Body of pancreas (tissue), 4 donors: ENCODE results near the gene FMNL2.

ENCODE experiments used
- POLR2A ChIP-seq, 3 donors: fragments of 450-650 bp; IDR thresholded peaks; one replicate each; pipeline ENCODE4 v1.6.1; 2016; ENCODE audit warnings: antibody characterized with exemption in 3 of 3, mild to moderate bottlenecking in 2 of 3
- TF ChIP-seq, protein P1 (sequence below), 7 experiments: fragments of 450-650 bp in 4 of 7; fragments of 200-600 bp in 3 of 7; sonication (generic) in 3 of 7; IDR thresholded peaks; one replicate each; pipeline ENCODE4 v1.5.1; 2016 to 2019; ENCODE audit warnings: antibody characterized with exemption in 7 of 7

DNA sequence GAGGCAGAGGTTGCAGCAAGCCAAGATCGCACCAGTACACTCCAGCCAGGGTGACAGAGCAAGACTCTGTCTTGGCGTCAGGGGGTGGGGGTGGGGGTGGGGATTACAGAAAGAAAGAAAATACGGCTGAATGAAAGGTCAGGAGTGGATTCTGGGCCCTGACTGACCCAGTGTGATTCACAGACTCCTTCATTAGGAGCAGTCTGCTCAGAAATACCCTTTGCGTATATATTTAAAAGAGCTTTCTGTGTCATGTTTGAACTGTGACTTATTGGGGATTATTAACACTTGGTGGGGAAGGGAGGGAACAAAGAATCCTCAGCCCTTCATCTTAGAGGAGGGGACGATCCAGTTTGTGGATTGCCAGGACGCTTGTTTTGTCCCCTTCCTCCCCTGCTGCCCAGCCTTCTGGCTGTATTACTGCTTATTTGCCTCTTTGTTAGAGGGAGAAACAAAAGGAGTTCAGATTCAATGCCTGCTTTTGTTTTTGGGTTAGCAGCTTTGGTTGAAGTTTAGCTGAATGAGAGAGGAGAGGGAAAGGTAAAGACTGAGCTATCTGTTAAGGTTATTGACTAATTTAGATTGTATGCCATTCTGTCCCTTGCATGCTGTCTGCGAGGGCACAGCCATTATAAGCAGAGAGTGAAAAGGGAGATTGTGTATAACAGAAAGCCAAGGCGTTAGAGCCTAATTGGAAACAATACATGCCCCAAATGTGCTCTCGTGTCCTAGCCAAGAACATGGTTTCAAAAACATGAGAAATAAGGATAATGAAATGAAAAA is 118.3 kb downstream of the FMNL2 start:
- TF ChIP-seq, protein P1, sequence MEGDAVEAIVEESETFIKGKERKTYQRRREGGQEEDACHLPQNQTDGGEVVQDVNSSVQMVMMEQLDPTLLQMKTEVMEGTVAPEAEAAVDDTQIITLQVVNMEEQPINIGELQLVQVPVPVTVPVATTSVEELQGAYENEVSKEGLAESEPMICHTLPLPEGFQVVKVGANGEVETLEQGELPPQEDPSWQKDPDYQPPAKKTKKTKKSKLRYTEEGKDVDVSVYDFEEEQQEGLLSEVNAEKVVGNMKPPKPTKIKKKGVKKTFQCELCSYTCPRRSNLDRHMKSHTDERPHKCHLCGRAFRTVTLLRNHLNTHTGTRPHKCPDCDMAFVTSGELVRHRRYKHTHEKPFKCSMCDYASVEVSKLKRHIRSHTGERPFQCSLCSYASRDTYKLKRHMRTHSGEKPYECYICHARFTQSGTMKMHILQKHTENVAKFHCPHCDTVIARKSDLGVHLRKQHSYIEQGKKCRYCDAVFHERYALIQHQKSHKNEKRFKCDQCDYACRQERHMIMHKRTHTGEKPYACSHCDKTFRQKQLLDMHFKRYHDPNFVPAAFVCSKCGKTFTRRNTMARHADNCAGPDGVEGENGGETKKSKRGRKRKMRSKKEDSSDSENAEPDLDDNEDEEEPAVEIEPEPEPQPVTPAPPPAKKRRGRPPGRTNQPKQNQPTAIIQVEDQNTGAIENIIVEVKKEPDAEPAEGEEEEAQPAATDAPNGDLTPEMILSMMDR (IDR thresholded peaks at IDR 0.05): no peak
- TF ChIP-seq POLR2A (IDR thresholded peaks at IDR 0.05): no peak
